Activated CD8-positive, alpha-beta T cell treated with anti-CD3 and anti-CD28 coated beads, Interleukin-2, amount 10 ng/mL, durations not matched to agents 7 days and 5 days (primary cell): ENCODE measurements around the gene MXRA8. TPM values are rescaled to one million over a fixed set of nuclear protein-coding genes. Genes with fewer than 3 reads are reported as not detected.

Source experiments
- ATAC-seq: fragments of 150-1000 bp; cut with Tn5 transposase; one replicate; pipeline ENCODE4 v1.10.0; 2021; ENCODE audit warnings: moderate library complexity
- CTCF ChIA-PET: fragments of 350-600 bp; sonication (Branson Sonifier 250); formaldehyde crosslinking; loops from one replicate; lab custom pipeline; 2021; ENCODE audit warnings: antibody characterized with exemption; lab: Charles Lee
- POLR2A ChIA-PET: fragments of 350-600 bp; sonication (Branson Sonifier 250); formaldehyde crosslinking; loops from one replicate; lab custom pipeline; 2021; ENCODE audit warnings: antibody characterized with exemption; lab: Charles Lee
- DNase-seq: peaks from one replicate; pipeline ENCODE4 v3.0.0-alpha.2; 2020
- H3K27ac Mint-ChIP-seq: one replicate; pipeline ENCODE4 v1.8.0; 2021; ENCODE audit warnings: mild to moderate bottlenecking, mixed read lengths
- H3K27me3 Mint-ChIP-seq: one replicate; pipeline ENCODE4 v1.8.0; 2021; ENCODE audit warnings: low read depth, mixed read lengths
- H3K36me3 Mint-ChIP-seq: one replicate; pipeline ENCODE4 v1.8.0; 2021; ENCODE audit warnings: low read depth, mixed read lengths
- H3K4me1 Mint-ChIP-seq: one replicate; pipeline ENCODE4 v1.8.0; 2021; ENCODE audit warnings: low read depth, mixed read lengths
- H3K4me3 Mint-ChIP-seq: one replicate; pipeline ENCODE4 v1.8.0; 2021; ENCODE audit warnings: mild to moderate bottlenecking, mixed read lengths
- H3K9me3 Mint-ChIP-seq: one replicate; pipeline ENCODE4 v1.8.0; 2022; ENCODE audit warnings: mixed read lengths; ENCODE audit not compliant: insufficient read depth
- total RNA-seq, 2 experiments: library from RNA; stranded (reverse); gene quantifications; one replicate each; pipeline ENCODE4 v1.2.3, GENCODE V29; 2021

The MXRA8 gene
- total RNA-seq, 2 experiments from 2014 or later = not detected

GRCh38 chr1:1354271-1355247 lies 3.8 kb downstream of the MXRA8 start:
- Mint-ChIP-seq H3K9me3 (no peaks in the 10 kb centered on the region), H3K4me3 (no peak overlapping the region), H3K36me3 (no peaks in the 10 kb centered on the region), H3K27ac (no peak overlapping the region), H3K4me1 (peaks cover 25% of the 10 kb centered on the region), H3K27me3 (peaks cover 26% of the 10 kb centered on the region)
- DNase-seq (no peak), ATAC-seq (no peak)
- ChIA-PET CTCF (no interaction called here), POLR2A (interaction anchor here (0.7 to 1.3 kb wide), 2 partner anchors 17 to 21 kb away, joined by 3 to 7 read pairs; partner anchors contain the start of gene AURKAIP1)

- Mint-ChIP-seq H3K27ac (no peak overlapping the region), H3K4me1 (peaks cover 16% of the 10 kb centered on the region), H3K36me3 (no peaks in the 10 kb centered on the region), H3K27me3 (peaks cover 23% of the 10 kb centered on the region), H3K4me3 (no peak overlapping the region), H3K9me3 (no peaks in the 10 kb centered on the region)
- POLR2A ChIA-PET = interaction anchor here (0.6 to 0.7 kb wide), 2 partner anchors 18 to 146 kb away, joined by 3 read pairs; no protein-coding TSS in a partner anchor
- CTCF ChIA-PET = interaction anchor here (2.7 kb wide), 1 partner anchor 18 kb away, joined by 14 read pairs; no protein-coding TSS in a partner anchor
- ATAC-seq (no peak), DNase-seq (no peak)
Measured at GRCh38 chr1:1353389-1354151, 4.8 kb downstream of the MXRA8 start.

DNA sequence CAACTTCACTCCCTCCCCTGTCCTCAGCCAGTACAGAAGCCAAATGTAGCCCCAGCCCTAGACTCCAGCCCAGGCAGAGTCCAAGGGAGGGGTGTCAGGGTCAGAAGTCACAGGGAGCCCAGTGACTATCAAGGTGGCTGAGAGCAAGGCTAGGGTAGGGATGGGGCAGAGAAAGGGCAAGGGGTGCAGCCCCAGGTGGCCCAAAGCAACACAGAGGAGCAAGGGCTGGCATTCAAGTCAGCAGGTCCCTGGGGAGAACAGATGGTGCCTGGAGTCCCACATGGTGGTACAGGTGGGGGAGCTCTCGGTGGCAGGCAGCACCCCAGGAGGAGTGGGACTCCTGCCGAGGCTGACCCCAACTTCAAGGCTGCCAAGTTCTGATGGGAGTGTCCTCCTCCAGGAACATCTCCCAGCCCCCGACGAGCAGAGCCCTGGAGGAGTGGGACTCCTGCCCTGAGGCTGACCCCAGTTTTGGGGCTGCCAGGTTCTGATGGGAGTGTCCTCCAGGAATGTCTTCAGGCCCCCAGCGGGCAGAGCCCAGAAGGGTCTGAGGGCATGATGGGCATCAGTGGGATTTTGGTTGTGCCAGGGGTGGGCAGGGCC lies 5.5 kb downstream of the MXRA8 start:
- ATAC-seq = no peak
- ChIA-PET CTCF (interaction anchor here (2.7 kb wide), 1 partner anchor 19 kb away, joined by 14 read pairs; no protein-coding TSS in a partner anchor), POLR2A (no interaction called here)
- no peak for DNase-seq
- Mint-ChIP-seq H3K9me3 (no peaks in the 10 kb centered on the region), H3K4me3 (no peak overlapping the region), H3K27me3 (peaks cover 23% of the 10 kb centered on the region), H3K4me1 (peaks cover 16% of the 10 kb centered on the region), H3K36me3 (no peaks in the 10 kb centered on the region), H3K27ac (no peak overlapping the region)

DNA sequence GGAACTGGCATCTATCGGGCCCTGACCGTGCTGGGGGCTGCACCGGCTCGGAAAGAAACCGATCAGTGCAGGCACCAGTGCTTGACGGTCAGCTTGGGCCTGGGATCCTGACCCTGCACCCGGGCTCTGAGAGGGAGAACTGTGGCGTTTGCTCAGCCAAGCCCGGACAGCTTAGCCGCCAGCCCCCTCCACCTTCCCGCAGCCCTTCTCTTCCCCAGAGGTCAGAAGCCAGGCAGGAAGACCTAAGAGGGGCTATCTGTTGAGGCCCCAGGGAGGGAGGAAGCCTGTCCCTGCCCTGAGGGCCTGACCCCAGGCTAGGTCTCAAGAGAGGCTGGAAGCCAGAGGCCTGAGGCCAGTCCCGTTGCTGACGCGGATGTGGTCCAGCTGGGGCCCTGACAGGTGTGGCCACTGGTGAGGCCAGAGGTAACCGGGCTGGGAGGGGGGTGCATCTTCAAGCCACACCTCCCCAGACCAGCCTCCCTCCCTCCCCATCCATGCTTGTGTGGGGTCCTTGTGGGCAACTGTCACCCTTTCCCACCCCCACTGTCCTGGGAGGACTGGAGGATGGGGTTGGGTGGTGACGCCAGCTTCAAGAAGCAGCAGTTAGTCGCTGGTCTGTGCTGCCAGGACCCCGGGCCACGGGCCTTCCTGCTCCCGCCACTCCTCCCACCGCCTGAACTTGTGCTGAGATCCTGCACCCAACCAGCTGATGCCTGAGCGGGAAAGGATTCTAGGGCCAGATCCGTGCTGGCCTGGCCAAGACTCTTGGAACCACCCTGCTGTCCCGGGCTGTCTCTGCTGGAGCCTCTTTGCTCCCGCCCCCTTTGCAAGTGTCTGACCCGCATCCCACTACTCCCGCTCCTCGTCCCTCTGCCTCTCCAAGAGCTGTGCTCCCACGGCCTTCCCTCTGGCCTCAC lies 6.6 kb downstream of the MXRA8 start:
- POLR2A ChIA-PET = interaction anchor here (1.1 kb wide), 1 partner anchor 19 kb away, joined by 4 read pairs; no protein-coding TSS in a partner anchor
- no peaks in the 10 kb centered on the region for H3K36me3 Mint-ChIP-seq
- no peaks in the 10 kb centered on the region for H3K9me3 Mint-ChIP-seq

GRCh38 chr1:1349256-1350012 lies 8.9 kb downstream of the MXRA8 start, which contains the start of gene DVL1:
DVL1 (minus strand) TSS chr1:1349418; CDS start chr1:1349065, 353 bp downstream.
- CTCF ChIA-PET = interaction anchor here (1.9 to 2.6 kb wide), 2 partner anchors 22 to 26 kb away, joined by 8 to 12 read pairs; partner anchors contain the start of gene AURKAIP1
- H3K4me1 Mint-ChIP-seq = peaks cover 29% of the 10 kb centered on the region
- DNase-seq (peak; percentile 73), ATAC-seq (peak; percentile 84)
- H3K27ac Mint-ChIP-seq = peak within 1 kb of the TSS; percentile 57
- peaks cover 21% of the 10 kb centered on the region for H3K27me3 Mint-ChIP-seq
- peak within 1 kb of the TSS; percentile 70 for H3K4me3 Mint-ChIP-seq
- no peaks in the 10 kb centered on the region for H3K36me3 Mint-ChIP-seq
- H3K9me3 Mint-ChIP-seq = no peaks in the 10 kb centered on the region
- POLR2A ChIA-PET = no interaction called here

More for the DNA sequence above, 6.6 kb downstream of the MXRA8 start:
- no peak for DNase-seq
- CTCF ChIA-PET = interaction anchor here (2.7 kb wide), 1 partner anchor 20 kb away, joined by 14 read pairs; no protein-coding TSS in a partner anchor
- H3K4me1 Mint-ChIP-seq = peaks cover 25% of the 10 kb centered on the region
- peaks cover 21% of the 10 kb centered on the region for H3K27me3 Mint-ChIP-seq
- ATAC-seq = no peak
- peak overlapping the region; percentile 70 for H3K27ac Mint-ChIP-seq
- H3K4me3 Mint-ChIP-seq = peak overlapping the region; percentile 56

- CTCF ChIA-PET = interaction anchor here (1.0 to 2.6 kb wide), 4 partner anchors 15 to 226 kb away, joined by 3 to 12 read pairs (median 6); partner anchors contain the start of gene AURKAIP1
- H3K9me3 Mint-ChIP-seq = no peaks in the 10 kb centered on the region
- DNase-seq = no peak
- POLR2A ChIA-PET = interaction anchor here (0.6 kb wide), 1 partner anchor 72 kb away, joined by 3 read pairs; no protein-coding TSS in a partner anchor
- peak overlapping the region; percentile 57 for H3K27ac Mint-ChIP-seq
- peaks cover 27% of the 10 kb centered on the region for H3K4me1 Mint-ChIP-seq
- peaks cover 15% of the 10 kb centered on the region for H3K27me3 Mint-ChIP-seq
- peak overlapping the region; percentile 70 for H3K4me3 Mint-ChIP-seq
- H3K36me3 Mint-ChIP-seq = no peaks in the 10 kb centered on the region
- peak; percentile 47 for ATAC-seq
Measured at GRCh38 chr1:1348420-1349255, 9.7 kb downstream of the MXRA8 start.

GRCh38 chr1:1347663-1348419 lies 10.5 kb downstream of the MXRA8 start:
- H3K36me3 Mint-ChIP-seq = no peaks in the 10 kb centered on the region
- peak overlapping the region; percentile 57 for H3K27ac Mint-ChIP-seq
- ATAC-seq (no peak), DNase-seq (no peak)
- ChIA-PET POLR2A (no interaction called here), CTCF (interaction anchor here (1.0 to 2.6 kb wide), 4 partner anchors 14 to 225 kb away, joined by 3 to 12 read pairs (median 6); partner anchors contain the start of gene AURKAIP1)
- peaks cover 27% of the 10 kb centered on the region for H3K4me1 Mint-ChIP-seq
- H3K27me3 Mint-ChIP-seq = peaks cover 9% of the 10 kb centered on the region
- H3K9me3 Mint-ChIP-seq = no peaks in the 10 kb centered on the region
- peak overlapping the region; percentile 70 for H3K4me3 Mint-ChIP-seq

DNA sequence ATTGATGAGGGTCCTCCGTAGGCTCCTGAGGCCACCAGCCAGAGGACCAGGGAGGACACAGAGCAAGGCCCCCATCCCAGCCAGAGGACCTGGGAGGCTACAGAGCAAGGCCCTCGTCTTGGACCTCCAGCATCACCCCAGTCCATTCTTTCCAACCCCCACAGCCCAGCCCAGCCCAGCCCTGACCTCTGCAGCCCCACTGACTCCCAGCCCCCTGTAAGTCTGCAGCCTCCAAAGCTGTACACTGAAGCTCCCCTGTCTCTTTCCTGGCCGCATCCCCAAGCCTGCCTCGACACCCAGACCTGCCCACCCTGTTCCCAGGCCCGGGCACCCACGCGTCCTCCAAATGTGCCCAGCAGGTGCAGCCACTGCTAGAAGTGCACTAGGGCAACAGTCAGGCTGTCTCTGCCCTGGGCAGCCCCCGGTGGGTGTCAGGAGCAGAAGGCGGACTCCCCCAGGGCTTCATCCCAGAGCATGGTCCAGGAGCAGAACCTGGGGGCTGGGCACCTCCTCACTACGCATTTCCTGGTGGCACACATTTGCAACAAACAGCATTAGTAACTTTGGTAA lies 11.2 kb downstream of the MXRA8 start:
- no peaks in the 10 kb centered on the region for H3K36me3 Mint-ChIP-seq
- peak overlapping the region; percentile 70 for H3K4me3 Mint-ChIP-seq
- peaks cover 2% of the 10 kb centered on the region for H3K27me3 Mint-ChIP-seq
- no peaks in the 10 kb centered on the region for H3K9me3 Mint-ChIP-seq
- CTCF ChIA-PET = interaction anchor here (1.9 to 2.6 kb wide), 2 partner anchors 25 to 28 kb away, joined by 8 to 12 read pairs; partner anchors contain the start of gene AURKAIP1
- H3K4me1 Mint-ChIP-seq = peaks cover 21% of the 10 kb centered on the region
- H3K27ac Mint-ChIP-seq = no peak overlapping the region
- ATAC-seq = no peak
- no peak for DNase-seq
- POLR2A ChIA-PET = no interaction called here
